Measurements from ENCODE around the gene ULBP3. TPM values are rescaled to one million over a fixed set of nuclear protein-coding genes. Genes with fewer than 3 reads are reported as not detected.

The ULBP3 gene
- total RNA-seq, 1 donor from 2014 or later, result 1.7 TPM

DNA sequence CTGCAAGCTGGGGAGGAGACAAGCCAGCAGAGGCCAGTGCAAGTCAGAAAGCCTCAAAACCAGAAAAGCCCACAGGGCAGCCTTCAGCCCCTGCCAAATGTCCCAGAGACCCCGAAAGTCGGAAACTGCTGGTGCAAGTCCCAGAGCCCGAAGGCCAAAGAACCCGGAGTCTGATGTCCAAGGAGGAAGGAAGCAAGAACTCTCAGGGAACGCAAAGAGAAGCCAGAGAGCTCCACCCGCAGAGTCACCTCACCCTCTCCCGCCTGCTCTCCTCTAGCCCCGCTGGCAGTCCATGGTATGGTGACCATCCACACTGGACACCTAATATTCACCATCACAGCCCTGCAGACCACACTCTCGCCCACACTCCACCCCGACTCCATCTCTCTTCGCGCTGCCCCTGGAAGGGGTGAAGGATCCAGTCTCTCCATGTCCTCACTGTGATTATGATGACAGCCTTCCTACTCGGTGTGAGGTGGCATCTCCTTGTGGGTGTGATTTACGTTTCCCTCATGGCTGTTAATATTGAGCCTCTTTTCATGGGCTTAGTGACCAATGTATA lies 10.6 kb downstream of the ULBP3 start:
- TF ChIP-seq POLR2A (IDR thresholded peaks at IDR 0.05), result no peak
- H3K36me3 ChIP-seq, result no peaks in the 10 kb centered on the region
- H3K4me1 ChIP-seq, result no peaks in the 10 kb centered on the region
- H3K27me3 ChIP-seq, result no peaks in the 10 kb centered on the region
- no peak overlapping the region for H3K4me3 ChIP-seq
- no peak for DNase-seq (ENCODE audit: extremely low spot score in 2 of 2)
- intact Hi-C loops (cut with DNase I), result no loop called here
- no peak overlapping the region for H3K27ac ChIP-seq
- H3K9me3 ChIP-seq, result no peaks in the 10 kb centered on the region

DNA sequence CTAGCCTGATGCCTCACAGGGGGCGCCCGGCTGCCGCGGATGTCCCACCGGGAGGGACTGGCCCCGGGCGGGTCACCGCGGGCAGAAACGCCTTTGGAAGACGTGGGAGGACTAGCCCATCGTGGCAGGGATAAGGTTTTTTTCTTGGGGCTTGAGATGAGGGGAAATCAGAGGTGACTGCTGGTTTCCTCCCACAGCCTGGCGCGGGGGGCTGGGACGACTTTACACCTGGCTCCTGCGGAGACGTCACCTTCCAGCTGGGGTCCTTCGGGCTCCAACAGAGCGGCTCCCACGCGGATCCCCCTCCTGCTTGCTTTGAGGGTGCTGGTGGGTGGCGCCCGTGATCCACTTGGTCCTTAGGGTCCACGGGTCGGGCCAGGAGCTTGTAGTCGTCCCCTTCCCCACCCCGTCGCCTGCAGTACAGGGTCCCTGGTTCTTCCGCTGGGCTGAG lies 11.4 kb downstream of the ULBP3 start:
- Histone ChIP-seq H3K4me3 (no peak overlapping the region), H3K27me3 (no peaks in the 10 kb centered on the region), H3K4me1 (no peaks in the 10 kb centered on the region), H3K9me3 (no peaks in the 10 kb centered on the region), H3K27ac (no peak overlapping the region), H3K36me3 (no peaks in the 10 kb centered on the region)
- TF ChIP-seq POLR2A (IDR thresholded peaks at IDR 0.05) (no peak), POLR2AphosphoS5 (IDR thresholded peaks at IDR 0.05; ENCODE audit: insufficient read depth in 1 of 2, low read depth in 1 of 2) (no peak)
- TF ChIP-seq, protein P1, sequence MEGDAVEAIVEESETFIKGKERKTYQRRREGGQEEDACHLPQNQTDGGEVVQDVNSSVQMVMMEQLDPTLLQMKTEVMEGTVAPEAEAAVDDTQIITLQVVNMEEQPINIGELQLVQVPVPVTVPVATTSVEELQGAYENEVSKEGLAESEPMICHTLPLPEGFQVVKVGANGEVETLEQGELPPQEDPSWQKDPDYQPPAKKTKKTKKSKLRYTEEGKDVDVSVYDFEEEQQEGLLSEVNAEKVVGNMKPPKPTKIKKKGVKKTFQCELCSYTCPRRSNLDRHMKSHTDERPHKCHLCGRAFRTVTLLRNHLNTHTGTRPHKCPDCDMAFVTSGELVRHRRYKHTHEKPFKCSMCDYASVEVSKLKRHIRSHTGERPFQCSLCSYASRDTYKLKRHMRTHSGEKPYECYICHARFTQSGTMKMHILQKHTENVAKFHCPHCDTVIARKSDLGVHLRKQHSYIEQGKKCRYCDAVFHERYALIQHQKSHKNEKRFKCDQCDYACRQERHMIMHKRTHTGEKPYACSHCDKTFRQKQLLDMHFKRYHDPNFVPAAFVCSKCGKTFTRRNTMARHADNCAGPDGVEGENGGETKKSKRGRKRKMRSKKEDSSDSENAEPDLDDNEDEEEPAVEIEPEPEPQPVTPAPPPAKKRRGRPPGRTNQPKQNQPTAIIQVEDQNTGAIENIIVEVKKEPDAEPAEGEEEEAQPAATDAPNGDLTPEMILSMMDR (IDR thresholded peaks at IDR 0.05), result no peak
- DNase-seq (ENCODE audit: extremely low spot score in 2 of 2), result no peak
- intact Hi-C loops (cut with DNase I), result no loop called here

DNA sequence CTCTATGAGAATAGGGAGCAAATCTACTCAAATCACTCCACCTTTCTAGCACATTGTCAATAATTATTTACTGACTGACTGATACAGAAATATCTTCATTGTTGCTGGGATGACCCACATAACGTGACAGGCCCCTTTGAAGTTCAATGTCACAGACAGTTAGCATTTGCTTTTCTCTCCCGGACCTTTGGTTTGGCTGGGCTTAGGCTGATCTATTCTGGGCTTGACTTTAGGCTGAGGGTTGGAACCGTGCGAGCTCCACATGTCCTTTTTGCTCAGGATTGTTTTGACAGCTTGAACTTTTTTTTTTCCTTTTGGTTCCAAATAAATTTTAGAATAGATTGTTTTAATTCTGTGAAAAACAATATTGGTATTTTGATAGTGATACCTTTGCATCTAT lies 12.0 kb downstream of the ULBP3 start:
- no peaks in the 10 kb centered on the region for H3K27me3 ChIP-seq

DNA sequence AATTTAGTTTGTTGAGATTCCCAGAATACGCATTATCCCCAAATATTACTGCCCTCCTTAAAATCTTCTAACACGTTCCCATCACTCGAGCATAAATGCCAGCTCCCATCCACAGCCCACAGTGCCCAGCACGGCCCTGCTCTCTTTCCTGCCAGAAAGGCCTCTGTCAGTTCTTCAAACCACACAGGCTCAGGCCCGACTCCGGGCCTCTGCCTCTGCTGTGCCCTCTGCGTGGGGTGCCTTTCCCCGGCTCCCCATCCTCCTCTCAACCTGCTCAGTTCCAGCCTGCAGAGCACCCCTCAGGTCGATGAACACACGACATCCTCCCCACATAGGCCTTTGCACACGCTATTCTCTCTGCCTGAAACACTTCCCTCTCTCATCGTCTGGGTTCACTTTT lies 12.8 kb downstream of the ULBP3 start:
- no peak for DNase-seq (ENCODE audit: extremely low spot score in 2 of 2)
- TF ChIP-seq POLR2AphosphoS5 (IDR thresholded peaks at IDR 0.05; ENCODE audit: insufficient read depth in 1 of 2, low read depth in 1 of 2) (no peak), POLR2A (IDR thresholded peaks at IDR 0.05) (no peak)
- no peaks in the 10 kb centered on the region for H3K36me3 ChIP-seq
- H3K4me1 ChIP-seq, result no peaks in the 10 kb centered on the region
- H3K4me3 ChIP-seq, result no peak overlapping the region
- no peak overlapping the region for H3K27ac ChIP-seq
- H3K9me3 ChIP-seq, result no peaks in the 10 kb centered on the region
- no peaks in the 10 kb centered on the region for H3K27me3 ChIP-seq
- intact Hi-C loops (cut with DNase I), result no loop called here

More for the DNA sequence above, 12.0 kb downstream of the ULBP3 start:
- Histone ChIP-seq H3K27ac (no peak overlapping the region), H3K36me3 (no peaks in the 10 kb centered on the region), H3K4me1 (no peaks in the 10 kb centered on the region), H3K4me3 (no peak overlapping the region), H3K9me3 (no peaks in the 10 kb centered on the region)
- intact Hi-C loops (cut with DNase I), result no loop called here
- TF ChIP-seq POLR2AphosphoS5 (IDR thresholded peaks at IDR 0.05; ENCODE audit: insufficient read depth in 1 of 2, low read depth in 1 of 2), result no peak
- DNase-seq (ENCODE audit: extremely low spot score in 2 of 2), result peak in 1 of 2 donors; percentile 29

DNA sequence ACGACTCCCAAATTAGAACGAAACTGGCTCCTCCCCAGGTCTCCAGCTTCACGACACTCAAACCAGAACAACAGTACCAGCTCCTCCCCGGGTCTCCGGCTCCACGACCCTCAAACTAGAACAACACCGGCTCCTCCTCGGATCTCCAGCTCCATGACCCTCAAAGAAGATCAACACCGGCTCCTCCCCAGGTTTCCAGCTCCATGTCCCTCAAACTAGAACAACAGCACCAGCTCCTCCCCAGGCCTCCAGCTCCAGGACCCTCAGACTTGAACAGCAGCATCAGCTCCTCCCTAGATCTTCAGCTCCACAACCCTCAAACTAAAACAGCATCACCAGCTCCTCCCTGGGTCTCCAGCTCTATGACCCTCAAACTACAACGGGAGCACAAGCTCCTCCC lies 13.8 kb downstream of the ULBP3 start:
- DNase-seq (ENCODE audit: extremely low spot score in 2 of 2), result no peak
- intact Hi-C loops (cut with DNase I), result no loop called here

DNA sequence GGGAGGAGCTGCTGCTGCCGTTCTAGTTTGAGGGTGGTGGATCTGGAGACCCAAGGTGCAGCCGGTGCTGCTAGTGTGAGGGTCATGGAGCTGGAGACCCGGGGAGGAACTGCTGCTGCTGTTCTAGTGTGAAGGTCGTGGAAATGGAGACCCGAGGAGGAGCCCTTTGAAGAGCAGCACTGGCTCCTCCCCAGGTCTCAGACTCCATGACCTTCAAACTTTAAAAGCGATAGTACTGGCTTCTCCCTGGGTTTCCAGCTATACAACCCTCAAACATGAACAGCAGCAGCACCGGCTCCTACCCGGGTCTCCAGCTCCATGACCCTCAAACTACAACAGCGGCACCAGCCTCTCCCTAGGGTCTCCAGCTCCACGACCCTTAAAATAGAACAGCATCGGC lies 15.5 kb downstream of the ULBP3 start:
- no peak overlapping the region for H3K4me3 ChIP-seq
- no peaks in the 10 kb centered on the region for H3K4me1 ChIP-seq
- H3K27ac ChIP-seq, result no peak overlapping the region
- no peak for TF ChIP-seq POLR2A (IDR thresholded peaks at IDR 0.05)
- TF ChIP-seq, protein P1 (IDR thresholded peaks at IDR 0.05), result no peak
- no peak for TF ChIP-seq POLR2AphosphoS5 (IDR thresholded peaks at IDR 0.05; ENCODE audit: insufficient read depth in 1 of 2, low read depth in 1 of 2)
- intact Hi-C loops (cut with DNase I), result no loop called here
- H3K9me3 ChIP-seq, result no peaks in the 10 kb centered on the region
- no peaks in the 10 kb centered on the region for H3K27me3 ChIP-seq
- no peaks in the 10 kb centered on the region for H3K36me3 ChIP-seq
- DNase-seq (ENCODE audit: extremely low spot score in 2 of 2), result no peak

More for the DNA sequence above, 13.8 kb downstream of the ULBP3 start:
- TF ChIP-seq, protein P1 (IDR thresholded peaks at IDR 0.05), result no peak
- TF ChIP-seq POLR2A (IDR thresholded peaks at IDR 0.05) (no peak), POLR2AphosphoS5 (IDR thresholded peaks at IDR 0.05; ENCODE audit: insufficient read depth in 1 of 2, low read depth in 1 of 2) (no peak)
- no peaks in the 10 kb centered on the region for H3K9me3 ChIP-seq
- no peak overlapping the region for H3K27ac ChIP-seq
- H3K4me1 ChIP-seq, result no peaks in the 10 kb centered on the region
- no peak overlapping the region for H3K4me3 ChIP-seq
- H3K36me3 ChIP-seq, result no peaks in the 10 kb centered on the region
- H3K27me3 ChIP-seq, result no peaks in the 10 kb centered on the region
